ENCODE measurements around the gene OTOG.

DNA sequence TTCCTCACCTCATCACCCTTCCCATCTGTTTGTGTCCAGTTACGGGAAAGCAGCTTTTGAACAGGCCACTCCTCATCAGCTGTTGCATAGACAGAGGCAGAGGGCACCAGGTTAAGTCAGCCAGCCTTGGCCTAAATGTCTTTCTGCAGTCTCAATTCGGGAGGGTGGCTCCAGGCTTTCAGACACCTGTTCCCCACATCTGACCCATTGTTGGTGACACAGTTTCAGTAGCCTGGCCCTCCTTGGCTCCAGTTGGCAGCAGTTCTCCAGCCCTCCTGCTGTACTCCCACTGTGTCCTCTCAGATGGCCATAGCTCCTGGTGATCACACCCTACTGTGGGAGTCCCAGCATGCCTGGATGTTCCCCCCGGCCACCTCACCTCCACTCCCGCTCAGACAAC is 101.5 kb downstream of the OTOG start:
- TF ChIP-seq, protein P1, sequence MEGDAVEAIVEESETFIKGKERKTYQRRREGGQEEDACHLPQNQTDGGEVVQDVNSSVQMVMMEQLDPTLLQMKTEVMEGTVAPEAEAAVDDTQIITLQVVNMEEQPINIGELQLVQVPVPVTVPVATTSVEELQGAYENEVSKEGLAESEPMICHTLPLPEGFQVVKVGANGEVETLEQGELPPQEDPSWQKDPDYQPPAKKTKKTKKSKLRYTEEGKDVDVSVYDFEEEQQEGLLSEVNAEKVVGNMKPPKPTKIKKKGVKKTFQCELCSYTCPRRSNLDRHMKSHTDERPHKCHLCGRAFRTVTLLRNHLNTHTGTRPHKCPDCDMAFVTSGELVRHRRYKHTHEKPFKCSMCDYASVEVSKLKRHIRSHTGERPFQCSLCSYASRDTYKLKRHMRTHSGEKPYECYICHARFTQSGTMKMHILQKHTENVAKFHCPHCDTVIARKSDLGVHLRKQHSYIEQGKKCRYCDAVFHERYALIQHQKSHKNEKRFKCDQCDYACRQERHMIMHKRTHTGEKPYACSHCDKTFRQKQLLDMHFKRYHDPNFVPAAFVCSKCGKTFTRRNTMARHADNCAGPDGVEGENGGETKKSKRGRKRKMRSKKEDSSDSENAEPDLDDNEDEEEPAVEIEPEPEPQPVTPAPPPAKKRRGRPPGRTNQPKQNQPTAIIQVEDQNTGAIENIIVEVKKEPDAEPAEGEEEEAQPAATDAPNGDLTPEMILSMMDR (IDR thresholded peaks at IDR 0.05) = no peak
- no peak for TF ChIP-seq POLR2A (IDR thresholded peaks at IDR 0.05)
